HS-5 (cell line): ENCODE measurements around the gene COL10A1.
A peak's percentile ranks its signal among the peaks of the same experiment; 100 is the strongest.
"Not testable (repeated sequence)": the region's sequence is repeated elsewhere in the genome, so short reads cannot be mapped to it uniquely, and the experiment has no call there.

Experiments
- DNase-seq: peaks from one replicate; pipeline ENCODE4 v3.0.0-alpha.2; 2012; ENCODE audit warnings: low read depth

COL10A1 gene

GRCh38 chr6:116120430-116120829 is 5.5 kb downstream of the COL10A1 start:
- no peak for DNase-seq

DNA sequence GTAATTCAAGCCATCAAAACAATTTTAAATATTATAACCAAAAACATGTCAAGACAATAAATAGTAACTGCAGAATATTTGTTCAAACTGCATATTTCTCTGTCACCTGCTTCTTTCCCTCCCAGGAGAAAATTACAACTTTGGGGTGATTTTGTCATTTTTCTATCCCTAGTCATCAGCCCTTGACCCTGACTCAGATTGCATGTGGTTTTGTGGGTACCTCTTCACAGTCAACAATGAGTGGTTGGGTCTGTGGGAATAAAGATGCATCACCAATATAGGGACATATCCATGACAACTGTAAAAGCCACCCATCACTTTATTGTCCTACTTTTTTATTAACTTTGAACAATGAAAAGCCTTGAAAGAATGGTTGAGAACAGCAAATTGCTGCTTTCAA is 7.3 kb downstream of the COL10A1 start:
- DNase-seq = no peak

DNA sequence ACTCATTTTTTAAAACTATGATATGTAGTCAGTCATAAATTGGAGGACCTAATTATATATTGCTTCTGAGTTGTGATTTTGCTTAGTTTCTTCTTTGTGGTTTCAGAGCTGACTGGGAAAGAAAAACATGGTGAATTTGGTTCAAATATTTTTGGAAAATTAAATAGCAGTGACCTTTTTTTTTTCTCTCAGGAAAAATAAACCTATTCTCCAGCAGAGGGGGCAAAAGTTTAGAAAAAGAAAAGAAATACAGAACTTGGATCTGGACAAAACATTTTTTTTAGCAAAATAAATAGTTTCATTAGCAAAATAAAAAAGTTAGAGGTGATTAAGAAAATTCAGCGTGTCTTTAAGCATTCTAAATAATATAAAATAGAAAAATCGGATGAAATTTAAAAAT is 10.2 kb downstream of the COL10A1 start:
- no peak for DNase-seq

DNA sequence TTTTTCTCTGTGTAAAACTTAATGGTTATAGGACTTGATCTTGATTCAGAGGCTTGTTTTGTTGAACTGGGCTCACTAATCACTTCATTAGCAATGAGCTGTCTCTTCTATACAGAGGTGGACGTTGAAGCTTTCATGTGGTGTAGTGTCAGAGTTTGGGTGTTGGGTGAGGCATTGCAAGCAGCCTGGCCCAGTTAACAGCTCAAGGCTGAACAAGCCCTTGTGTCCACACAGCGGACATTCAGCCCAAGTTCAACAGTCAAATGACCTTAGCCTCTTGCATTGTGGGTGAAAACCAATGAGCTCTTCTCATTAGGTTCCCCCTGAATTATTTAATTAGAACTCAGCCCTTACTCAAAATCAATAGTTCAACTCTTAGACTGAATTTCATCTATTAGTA is 12.5 kb downstream of the COL10A1 start:
- no peak for DNase-seq

DNA sequence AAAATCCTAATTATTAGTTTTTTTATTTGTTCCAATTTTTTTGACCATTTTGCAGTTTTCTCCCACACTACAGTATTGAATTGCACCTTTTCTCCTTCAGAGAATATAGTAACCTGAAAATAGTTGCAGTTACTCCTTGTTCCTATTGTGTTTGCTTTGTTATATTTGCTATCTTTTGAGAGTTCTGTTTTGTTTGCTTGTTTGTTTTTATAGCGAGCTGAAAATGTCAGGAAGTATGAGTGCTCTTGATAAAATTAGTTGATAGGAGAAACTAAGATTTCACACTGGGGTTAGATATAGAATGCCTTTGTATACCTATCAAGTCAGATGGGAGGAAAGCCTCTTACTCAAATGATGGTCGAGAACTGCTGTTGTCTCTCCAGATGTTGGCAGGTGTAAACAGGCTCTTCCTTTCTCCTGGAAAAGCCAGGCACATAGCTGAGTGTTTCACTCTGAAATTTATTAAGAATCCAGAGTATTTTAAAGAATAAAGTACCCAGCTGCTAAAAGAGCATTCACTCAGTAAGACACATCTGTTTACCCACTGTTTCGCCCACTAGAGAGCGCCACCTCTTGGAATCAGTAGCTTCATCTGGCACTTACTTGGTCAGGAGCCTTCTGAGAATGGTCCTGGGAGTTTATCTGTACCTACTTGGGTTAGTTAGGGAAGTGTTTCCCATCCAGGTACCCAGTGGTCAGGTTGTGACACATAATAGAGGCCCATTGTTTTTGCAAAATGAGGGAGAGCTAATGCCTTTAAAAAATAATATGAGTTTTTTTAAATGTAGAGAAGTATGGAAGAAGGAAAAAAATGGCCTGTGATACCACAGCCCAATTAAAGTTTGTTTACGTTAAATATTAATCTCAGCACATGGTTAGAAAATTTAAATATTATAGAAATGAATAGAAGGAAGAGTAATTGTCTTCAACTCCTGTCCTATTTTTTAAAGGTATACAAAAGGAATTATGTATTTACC is 14.1 kb downstream of the COL10A1 start:
- no peak for DNase-seq

GRCh38 chr6:116108836-116109235 is 17.1 kb downstream of the COL10A1 start:
- no peak for DNase-seq

DNA sequence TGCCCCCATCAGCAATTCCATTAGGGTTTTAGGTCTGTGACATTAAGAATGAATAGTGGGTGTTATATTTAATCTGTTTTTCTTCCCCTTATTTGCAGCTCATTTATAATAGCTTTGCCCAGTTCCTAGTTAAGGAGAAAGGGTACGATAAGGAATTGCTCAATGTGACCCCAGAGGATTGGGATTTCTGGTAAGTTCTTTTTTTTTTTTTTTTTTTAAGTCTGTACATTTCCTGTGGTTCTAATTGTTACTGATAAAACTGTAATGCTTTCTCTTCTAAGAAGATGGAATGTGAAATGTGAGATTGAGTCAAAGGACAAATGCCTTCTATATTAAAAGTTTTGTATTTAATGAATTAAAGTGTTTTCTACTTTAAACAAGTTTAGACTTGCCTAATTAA is 19.8 kb downstream of the COL10A1 start:
- DNase-seq = no peak

GRCh38 chr6:116105247-116105646 is 20.7 kb downstream of the COL10A1 start:
- no peak for DNase-seq

DNA sequence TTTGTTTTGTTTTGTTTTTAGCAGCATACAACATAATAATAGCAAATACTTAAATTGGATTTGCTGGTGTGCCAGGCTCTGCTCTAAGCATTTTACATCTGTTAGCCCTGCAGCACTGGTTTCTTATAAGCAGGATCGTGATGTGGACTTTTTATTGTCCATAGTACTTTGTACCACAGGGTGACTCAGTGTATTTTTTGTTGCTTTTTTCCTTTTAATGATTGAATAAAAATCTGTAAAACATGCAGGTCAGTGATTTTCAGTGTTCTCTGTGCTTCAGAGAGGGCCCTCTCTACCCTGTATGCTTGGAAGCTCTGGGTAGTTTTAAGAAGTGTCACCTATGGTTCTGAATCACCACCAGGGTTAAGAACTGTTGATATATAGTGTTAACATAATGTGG is 21.3 kb downstream of the COL10A1 start:
- no peak for DNase-seq

DNA sequence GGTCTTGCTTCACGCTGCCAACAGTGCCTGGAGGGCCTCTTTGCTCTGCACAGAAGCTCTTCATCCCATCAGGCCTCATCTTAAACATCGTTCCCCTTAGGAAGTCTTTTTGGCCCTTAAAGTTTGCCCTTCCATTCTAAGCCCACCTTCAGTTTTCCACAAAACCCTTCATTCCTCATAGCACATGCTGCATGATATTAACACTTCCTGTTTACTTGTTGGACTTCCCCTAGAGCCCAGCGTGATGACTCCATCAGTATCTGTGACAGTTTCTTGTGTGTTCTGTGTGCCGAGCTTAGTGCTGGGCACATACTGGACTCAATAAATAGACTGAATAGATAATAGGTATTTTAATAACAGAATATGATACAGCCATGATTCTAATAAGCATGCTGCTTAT is 23.1 kb downstream of the COL10A1 start:
- DNase-seq = no peak

DNA sequence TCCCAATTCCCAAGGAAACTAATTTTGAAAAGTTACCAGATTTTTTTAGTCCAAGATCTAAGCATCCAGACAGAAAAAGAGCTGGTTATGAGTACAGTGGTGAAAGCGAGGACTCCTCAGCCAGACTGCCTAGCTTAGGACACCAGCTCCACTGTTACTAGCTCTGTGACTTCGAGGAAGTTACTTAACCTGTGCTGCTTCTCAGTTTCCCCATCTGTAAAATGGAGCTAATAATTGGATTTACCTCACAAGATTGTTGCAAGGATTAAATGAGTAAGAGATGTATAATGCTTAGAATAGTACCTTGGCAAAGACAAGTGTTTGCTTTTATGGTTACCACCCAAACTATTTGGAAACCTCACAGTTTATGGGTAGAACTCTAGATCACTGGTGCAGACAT is 24.1 kb downstream of the COL10A1 start:
- DNase-seq = no peak

DNA sequence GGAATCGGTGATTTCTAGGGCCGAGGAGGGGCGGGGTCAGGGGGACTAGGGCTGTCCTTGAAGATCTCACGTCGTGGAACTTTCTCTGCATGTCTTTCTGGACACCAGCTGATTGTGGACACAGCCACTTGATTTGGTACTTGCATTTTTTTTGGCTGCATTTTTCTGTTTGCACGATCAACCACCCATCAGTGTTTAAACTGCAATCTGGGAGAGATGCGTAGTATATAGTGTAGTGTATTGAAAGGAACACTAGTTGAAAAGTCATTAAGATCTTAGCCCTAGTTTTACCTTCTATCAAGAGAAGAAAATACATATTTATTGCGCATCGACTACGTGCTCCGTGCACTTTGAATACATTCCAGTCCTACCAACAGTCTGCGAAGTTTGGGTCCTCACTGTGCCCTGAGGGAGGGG is 24.6 kb downstream of the COL10A1 start:
- DNase-seq = no peak

GRCh38 chr6:116100419-116101301 is 25.3 kb downstream of the COL10A1 start, which contains the start of gene NT5DC1:
Gene NT5DC1 (plus strand): TSS chr6:116100853. CDS start chr6:116100931, 78 bp downstream.
- peak; percentile 58 for DNase-seq

DNA sequence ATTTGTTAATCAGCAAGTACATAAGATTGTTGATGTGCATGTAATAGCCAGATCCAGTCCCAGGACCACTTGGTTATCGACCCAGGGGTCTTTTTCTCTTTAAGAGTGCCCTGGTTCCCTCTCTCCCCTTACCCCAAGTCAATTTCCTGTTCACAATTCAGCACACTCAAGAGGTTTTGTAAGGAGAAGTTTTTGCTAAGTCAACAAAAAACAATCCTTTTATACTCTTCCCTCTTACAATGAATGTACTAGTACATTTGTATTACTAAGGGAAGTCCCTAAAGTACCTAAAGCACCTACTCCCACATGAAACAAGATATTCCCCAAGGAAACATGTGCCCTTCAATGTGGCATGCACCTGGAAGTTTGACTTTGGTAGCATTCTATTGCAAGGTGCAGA is 26.9 kb downstream of the COL10A1 start:
- DNase-seq = no peak

- no peak for DNase-seq
These were observed 28.7 kb downstream of the COL10A1 start for GRCh38 chr6:116096979-116097816.

GRCh38 chr6:116096048-116096759 is 29.7 kb downstream of the COL10A1 start:
- DNase-seq = not testable (repeated sequence)

GRCh38 chr6:116094041-116094440 is 31.9 kb downstream of the COL10A1 start:
- no peak for DNase-seq

GRCh38 chr6:116090251-116090650 is 35.7 kb downstream of the COL10A1 start:
- no peak for DNase-seq

DNA sequence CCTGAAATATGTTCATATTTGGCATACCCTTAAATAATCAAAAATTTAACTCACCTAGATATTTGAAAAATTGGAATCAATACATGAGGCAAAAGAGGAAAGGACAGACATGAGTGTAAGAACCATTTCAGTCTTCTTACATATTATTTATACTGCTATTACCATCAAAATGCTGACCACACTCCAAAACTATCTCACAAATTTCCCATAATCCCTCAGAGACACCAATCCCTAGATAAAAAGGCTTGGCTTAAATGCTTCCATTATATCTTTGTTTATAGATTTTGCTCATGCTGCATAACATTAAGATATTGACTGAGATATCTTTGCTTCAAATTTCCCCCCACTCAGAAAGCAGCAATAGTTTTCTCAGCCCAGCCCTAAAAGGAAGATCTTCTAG is 37.0 kb downstream of the COL10A1 start:
- DNase-seq = no peak

DNA sequence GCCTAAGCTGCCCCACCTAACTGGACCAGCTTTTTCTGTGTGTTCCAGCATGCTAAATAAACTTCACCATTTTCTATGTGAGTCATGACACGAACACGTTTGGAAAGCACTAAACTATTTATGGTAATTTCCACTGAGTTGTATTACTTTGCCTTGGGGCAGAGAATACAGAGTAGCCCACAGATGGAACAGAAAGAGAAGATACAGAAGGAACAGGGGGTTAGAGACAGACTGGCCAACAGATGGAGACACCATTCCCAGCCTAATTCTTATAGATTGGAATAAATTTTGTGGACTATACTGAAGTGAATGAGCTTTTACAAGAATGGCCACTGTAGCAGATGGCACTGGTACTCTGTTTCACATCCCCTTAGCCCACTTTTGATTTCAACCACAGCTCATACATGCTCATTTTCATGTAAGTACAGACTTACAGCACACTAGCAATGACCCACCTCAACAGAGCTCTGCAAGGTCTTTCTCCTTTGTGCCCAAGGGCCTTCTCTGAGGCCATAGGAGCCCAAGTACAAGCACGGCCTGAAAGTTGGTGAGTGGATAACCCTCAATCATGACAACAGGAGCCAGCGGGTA is 38.4 kb downstream of the COL10A1 start:
- no peak for DNase-seq

- no peak for DNase-seq
These were observed 41.6 kb downstream of the COL10A1 start for GRCh38 chr6:116084284-116084683.
